Glomerular endothelial cell (primary cell): ENCODE data around the gene PSMB7. TPM values are rescaled to one million over a fixed set of nuclear protein-coding genes. Genes with fewer than 3 reads are reported as not detected.

Source experiments
- DNase-seq: peaks from one replicate; pipeline ENCODE4 v3.0.0-alpha.2; 2011; ENCODE audit warnings: low read depth, low spot score; ENCODE audit errors: extremely low read depth
- total RNA-seq: library from RNA; depleted of rRNA; stranded (reverse); fragments of >200 nt; gene quantifications from 2 replicates; pipeline ENCODE4 v1.2.3, GENCODE V29; 2015

PSMB7 gene
- total RNA-seq, 1 donor from 2014 or later: 264 TPM

- no peak for DNase-seq
Measured at GRCh38 chr9:124359426-124359825, 55.8 kb downstream of the PSMB7 start.

GRCh38 chr9:124358631-124359030, 56.6 kb downstream of the PSMB7 start:
- DNase-seq: no peak

GRCh38 chr9:124357721-124358361, 57.4 kb downstream of the PSMB7 start:
- no peak for DNase-seq

- no peak for DNase-seq
Measured at GRCh38 chr9:124356745-124357390, 58.4 kb downstream of the PSMB7 start.

- no peak for DNase-seq
Measured at GRCh38 chr9:124355941-124356744, 59.1 kb downstream of the PSMB7 start.

GRCh38 chr9:124355039-124355940, 60.0 kb downstream of the PSMB7 start:
- DNase-seq: no peak

- no peak for DNase-seq
Measured at GRCh38 chr9:124354346-124355038, 60.8 kb downstream of the PSMB7 start.

- DNase-seq: no peak
Measured at GRCh38 chr9:124353811-124354274, 61.4 kb downstream of the PSMB7 start.

GRCh38 chr9:124353166-124353768, 62.0 kb downstream of the PSMB7 start:
- DNase-seq: no peak

- no peak for DNase-seq
Measured at GRCh38 chr9:124352616-124353015, 62.6 kb downstream of the PSMB7 start.

GRCh38 chr9:124351672-124352468, 63.4 kb downstream of the PSMB7 start:
- no peak for DNase-seq

GRCh38 chr9:124350494-124351263, 64.6 kb downstream of the PSMB7 start:
- DNase-seq: no peak

- DNase-seq: no peak
Measured at GRCh38 chr9:124349675-124350493, 65.4 kb downstream of the PSMB7 start.

- no peak for DNase-seq
Measured at GRCh38 chr9:124349267-124349666, 66.0 kb downstream of the PSMB7 start.

- no peak for DNase-seq
Measured at GRCh38 chr9:124348831-124349230, 66.4 kb downstream of the PSMB7 start.

- DNase-seq: no peak
Measured at GRCh38 chr9:124348363-124348762, 66.9 kb downstream of the PSMB7 start.

- no peak for DNase-seq
Measured at GRCh38 chr9:124347968-124348358, 67.3 kb downstream of the PSMB7 start.
